NCI-H2081 (cell line): ENCODE measurements around the gene CSMD2.

Source experiments
- DNase-seq, 2 experiments: peaks; one replicate each; lab custom pipeline; 2025; lab: John Stamatoyannopoulos, UW

Gene CSMD2

DNA sequence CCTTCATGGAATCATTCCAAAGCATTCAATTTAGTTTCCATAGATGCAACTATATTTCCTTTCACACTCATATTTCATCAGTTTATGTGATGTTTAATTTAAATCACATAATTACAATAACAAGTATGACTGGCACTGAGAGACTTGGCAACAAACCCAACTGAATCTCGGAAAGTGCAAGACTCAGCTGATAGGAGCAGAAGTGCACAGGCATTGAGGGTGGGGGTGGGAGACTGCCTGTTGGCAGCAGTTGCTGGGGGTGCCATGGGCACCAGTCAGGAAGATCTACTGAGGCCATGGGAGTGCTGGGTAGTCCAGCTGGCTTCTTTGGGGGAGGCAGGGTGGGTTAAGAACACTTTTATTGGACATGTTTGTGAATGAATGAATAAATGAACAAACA lies 311.6 kb downstream of the CSMD2 start:
- no peak for DNase-seq

DNA sequence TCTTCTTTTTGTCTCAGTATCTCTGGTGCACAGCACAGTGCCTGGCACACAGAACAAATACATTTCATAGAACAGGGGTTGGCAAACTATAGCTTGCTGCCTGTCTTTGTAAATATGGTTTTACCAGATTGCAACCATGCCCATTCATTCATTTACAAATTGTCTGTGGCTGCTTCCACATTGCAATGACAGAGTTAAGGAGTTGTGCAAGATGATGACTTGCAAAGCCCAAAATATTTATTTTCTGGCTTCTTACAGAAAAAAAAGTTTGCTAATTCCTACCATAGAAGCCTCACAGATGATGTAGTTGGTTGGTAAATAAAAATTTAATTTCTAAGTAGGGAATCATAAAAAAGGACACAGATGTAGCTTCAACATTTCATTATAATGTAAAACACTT lies 312.3 kb downstream of the CSMD2 start:
- no peak for DNase-seq

DNA sequence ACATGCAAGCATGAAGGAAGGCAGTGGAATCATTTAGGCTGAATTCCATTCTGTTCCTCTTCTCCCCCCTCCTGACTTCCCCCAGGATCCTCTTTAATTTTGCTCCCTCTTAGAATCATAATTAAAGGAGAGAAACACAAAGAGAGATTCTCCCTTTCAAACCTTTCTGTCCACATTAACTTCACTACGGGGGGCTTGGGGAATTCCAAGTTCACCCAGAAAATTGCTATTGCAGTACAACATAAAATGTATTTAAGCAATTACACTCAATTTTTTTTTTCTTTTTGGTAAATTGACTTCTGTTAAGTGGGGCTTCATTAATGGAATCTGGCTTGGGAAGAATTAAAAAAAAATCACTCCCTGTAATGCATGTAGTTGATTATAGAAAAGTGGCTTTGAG lies 314.5 kb downstream of the CSMD2 start:
- DNase-seq, result no peak

DNA sequence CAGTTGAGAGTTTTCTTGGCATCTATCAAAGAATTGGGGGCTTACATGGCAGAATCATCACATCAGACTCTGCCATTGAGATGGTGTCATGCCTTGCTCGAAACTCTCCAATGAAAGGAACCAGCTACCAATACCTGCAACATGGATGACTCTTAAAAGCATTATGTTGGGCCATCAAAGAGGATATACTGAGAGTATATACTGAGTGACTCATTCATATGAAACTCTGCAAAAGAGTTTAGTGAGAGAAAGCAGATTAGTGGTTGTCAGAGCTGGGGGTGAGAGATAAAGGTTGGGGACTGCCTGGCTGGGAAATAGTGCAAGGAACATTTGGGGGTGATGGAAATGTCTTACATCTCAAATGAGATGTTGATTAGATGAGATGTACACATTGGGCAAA lies 315.8 kb downstream of the CSMD2 start:
- DNase-seq, result no peak

DNA sequence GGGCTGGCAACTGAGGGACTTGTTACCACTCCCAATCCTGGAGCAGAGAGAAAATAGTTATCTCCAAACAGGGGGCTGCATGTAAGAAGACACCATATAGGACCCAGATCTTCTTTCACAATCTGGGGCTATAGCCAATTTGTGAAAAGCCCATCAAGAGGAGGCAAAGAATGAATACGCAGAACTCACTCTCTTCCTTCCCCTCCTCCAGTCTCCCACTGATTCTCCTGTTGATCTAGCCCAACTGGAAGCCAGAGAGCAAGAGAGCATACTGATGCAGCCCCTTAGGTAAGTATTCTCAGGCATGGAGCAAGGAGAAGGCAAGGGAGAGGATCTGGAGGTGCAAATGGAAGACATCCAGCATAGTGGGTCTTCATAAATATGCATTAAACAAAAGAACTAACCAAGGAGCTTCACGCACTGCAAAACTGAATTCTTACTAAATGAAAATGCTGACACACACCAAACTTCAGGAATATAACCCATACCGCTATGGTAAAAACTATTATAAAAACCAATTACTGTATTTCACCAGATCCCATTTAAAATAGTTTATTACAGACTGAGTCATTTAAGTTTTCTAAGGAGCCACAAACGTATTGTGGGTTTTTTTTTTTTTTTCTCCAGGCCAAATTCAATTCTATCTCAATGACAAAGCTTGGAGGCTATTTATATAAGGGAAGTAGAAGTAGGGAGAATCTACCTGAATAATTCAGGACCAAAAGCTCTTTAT lies 316.7 kb downstream of the CSMD2 start:
- no peak for DNase-seq

DNA sequence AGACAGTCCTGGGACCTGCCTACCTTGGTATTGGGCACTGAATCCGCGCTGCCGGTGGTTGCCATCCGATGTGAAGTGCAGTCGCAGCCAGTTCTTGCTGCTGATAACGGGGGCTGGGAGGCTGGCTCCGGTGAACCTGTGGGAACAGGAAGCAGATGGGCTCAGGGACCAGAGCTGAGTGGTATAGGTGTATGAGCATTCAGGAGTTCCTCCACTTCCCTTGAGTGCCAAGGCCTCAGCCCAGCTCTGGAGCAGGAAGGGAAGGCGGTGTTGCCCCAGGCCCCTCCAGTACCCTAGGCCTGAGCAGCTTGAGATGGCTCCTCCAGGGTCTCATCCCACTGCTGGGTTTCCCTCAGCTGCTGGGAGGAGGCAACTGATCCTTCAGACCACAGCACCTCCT lies 318.2 kb downstream of the CSMD2 start:
- DNase-seq, result no peak

DNA sequence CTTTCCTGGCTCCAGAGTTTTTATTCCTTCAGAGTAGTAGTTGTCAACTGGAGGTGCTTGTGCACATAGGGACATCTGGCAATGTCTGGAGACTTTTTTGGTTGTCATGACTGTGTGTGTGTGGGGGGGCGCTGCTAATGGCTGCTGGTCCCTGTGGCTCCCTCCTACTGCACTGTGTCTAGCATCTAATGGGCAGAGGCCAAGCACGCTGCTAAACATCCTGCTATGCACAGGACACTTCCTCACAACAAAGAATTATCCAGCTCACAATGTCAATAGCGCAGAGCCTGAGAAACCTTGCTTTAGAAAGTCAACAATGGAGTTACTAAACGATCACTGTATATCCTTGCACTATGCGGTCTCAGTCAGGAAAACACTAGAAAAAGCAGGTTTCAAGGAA lies 320.9 kb downstream of the CSMD2 start:
- DNase-seq, result no peak

DNA sequence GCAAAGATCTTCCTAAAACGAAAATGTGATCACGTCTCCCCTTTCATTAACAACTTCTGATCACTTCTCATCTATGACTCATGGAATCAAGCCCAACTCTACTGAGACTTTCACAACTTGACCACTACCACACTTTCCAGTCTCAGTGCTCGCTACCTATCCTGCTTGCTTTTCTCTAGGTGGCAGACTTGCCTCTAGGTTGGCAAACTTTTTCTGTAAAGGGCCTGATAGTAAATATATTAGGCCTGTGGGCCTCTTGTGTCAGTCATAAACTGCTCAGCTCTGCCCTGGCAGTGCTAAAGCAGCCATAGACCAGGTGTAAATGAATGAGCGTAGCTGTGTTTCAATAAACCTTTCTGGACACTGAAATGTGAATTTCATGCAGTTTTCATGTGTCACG lies 322.7 kb downstream of the CSMD2 start:
- DNase-seq, result no peak

DNA sequence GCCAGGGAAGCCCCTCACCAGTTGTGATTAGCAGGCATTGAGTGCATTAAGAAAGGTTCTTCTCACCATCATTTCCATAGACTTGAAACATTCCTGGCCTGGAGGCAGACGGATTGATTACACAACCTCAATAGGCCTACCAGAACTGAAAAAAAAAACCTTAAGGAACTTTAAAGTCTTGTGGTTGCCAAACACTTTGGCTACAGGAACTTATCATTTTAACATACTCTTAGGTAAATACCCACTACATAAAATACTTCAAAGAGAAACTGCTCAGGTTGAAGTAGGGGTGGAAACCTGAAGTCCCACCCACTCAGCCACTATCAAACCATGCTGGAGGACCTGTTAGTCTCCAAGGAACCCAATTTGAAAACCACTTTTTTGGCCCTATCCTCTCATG lies 323.5 kb downstream of the CSMD2 start:
- no peak for DNase-seq

DNA sequence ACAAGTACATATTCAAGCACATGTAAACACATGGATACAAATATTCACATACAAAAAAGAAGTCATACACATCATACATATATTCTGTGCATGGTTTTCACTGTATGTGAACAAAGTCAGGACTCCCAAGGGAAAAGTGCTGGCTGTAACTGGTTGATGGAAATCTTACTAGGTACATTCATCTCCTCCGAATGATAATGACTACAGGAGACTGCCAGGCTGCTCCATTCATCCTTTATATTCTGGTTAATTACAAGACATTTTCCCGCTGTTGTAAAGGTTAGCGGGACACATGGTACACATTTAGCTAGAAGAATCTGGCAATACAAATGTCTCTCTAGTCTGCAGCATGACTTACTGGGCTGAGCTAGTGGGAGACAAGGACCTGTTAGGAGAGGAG lies 327.4 kb downstream of the CSMD2 start:
- DNase-seq, result no peak

DNA sequence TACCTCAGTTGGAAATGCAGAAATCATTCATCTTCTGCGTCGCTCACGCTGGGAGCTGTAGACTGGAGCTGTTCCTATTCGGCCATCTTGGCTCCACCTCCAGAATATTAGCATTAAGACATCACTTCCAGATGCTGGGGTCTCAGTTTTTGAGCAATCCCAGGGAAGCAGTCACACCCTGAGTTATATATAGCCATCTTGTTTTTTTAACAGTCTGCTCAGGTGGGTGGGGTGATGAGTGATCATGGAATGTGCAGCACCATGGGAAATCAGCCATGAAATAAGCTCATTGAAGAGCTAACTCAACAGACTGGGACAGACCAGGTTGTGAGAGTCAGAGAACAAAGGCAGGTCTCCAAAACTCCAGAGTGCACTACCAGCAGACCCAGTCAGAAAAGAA lies 328.1 kb downstream of the CSMD2 start:
- DNase-seq, result no peak

DNA sequence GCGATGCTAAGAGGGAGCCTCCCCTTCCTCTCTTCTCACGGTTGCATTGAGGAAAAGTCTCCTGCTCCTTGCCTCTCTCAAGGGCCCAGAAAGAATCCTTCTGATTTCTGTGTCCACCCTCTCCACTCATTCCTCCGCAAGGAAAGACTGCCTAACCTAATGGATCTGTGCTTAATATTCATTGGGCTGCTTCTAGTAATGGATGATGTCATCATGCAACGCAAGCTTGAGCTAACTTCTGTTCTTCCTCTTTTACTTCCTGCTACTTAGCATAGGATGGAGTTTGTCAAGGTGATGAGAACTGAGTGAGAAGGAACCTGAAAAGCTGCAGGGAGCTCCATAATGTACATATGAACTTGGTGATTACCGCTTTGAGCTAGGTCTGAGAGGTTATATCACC lies 336.4 kb downstream of the CSMD2 start:
- no peak for DNase-seq

DNA sequence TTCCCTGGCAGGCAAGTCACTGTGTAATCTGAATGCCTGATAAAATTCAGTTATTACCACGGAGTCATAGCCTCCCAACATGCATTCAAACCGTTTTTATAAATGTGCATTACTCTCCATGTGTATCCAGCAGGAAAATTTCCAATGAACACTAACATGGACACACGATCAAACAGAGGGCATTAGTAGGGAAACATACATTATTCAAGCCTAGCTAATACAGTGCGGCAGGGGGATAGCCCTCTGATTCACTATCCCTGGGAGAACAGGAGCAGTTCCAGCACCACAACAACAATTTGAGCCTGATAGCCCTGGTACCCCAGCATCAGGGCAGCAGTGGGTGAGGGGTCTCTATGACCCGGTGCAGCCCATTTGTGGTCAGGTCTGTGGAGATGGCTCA lies 337.0 kb downstream of the CSMD2 start:
- DNase-seq, result no peak

DNA sequence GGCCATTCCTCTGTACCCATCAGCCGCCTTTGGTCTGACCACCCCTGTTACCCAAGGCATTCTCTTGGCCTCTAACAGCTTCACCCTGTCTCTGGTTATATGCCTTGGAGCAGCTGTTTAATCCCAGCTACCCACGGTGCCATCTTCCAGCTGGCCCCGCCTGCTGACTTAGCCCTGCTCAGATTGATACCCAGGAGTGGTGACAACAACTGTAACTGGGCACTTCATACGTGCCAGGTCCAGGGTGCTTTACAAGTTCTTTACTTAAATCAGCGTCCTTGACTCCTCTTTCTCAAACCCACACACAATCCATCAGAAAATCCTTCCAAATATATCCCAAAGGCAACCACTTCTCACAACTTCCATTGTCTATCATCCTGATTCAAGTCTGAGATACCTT lies 338.3 kb downstream of the CSMD2 start:
- no peak for DNase-seq

DNA sequence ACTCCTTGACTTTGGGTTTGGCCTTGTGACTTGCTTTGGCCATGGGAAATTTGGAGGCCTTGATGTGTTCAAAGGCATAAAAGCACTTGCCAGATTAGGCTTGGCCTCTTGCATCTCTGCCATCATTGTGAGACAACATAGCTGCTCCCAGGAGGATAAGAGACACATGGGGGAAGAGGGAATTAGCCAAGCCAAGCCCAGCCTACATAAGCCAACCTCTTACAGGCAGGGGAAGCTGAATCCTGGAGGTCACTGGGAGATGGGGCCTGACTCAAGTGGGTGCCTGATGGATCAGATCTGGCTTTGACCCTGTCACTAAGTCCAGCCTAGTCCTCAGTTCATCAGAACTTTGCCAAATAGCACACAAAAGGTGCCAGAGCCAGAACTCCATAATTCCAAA lies 338.7 kb downstream of the CSMD2 start:
- no peak for DNase-seq

DNA sequence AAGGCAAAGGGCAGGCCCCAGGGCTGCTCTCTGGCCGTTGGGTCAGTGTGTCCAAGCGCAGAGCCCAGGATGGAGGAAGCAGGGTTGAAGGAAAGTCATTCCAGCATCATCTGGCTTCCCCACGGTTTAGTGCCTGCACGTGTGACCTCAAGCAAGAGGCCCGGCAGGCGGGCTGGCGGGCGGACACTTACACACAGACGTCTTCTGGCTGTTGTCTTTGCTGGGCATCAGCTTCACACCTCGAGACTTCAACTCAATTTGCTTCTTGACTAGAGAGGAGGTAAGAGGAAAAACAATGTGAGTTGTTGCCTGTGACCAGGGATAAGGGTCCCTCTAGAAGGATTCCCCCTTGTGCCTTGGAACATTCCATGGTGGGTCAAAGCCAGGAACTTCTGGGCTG lies 339.5 kb downstream of the CSMD2 start:
- DNase-seq, result no peak

DNA sequence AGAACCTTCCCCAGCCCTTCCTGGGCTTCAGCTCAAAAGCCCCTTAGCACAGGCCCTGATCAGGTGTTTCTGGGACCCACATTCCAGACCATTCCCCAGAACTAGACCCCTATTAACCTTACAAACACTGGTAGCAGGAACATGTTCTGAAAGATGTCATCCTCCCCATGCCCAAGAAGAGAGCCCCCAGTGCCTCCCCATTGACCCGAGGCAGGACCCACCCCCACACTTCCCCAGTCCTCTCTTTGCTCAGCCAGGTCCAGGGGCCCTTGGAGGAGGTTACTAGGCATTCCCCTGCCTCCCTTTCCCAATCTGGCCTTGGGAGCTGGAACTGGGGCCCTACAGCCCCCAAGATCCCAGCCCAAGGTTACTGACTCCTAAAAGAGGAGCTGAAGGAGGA lies 340.1 kb downstream of the CSMD2 start:
- no peak for DNase-seq

DNA sequence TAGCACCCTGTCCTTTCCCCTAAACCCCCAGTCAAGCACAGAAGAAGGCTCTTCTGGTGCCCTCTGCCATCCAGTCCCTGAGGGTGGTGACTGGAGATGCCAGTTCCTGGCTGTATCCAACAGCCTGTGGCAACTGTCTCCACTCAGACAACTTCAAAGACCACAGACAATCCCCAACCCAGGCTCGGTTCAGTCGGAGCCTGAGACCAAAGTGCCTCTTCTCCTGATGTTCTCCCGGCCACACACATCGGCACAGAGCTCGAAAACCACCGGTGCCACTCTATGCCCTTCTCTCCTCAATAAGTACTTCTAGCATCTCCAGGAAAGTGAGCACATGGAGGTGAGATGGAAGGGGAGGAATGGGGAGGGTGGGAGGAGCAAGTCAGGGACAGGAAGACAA lies 340.7 kb downstream of the CSMD2 start:
- DNase-seq, result no peak

DNA sequence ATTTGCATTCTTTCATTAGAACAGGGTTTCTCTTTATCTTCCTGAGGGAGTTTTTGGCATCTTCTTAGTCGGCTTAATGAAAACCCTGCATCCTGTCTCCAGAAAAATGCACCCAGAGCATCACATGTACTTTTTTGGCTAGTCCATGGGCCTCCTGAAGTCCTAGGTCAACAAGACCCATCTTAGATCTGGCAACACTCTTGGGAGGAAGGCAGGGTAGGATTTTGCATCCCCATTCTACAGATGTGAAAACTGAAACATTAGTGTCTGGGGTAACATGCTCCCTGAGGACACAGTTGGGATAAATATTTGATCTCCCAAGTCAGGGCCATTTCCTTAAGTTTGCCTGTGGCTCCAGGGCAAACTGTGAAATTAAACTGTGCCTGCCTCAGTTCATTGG lies 341.2 kb downstream of the CSMD2 start:
- DNase-seq, result no peak

DNA sequence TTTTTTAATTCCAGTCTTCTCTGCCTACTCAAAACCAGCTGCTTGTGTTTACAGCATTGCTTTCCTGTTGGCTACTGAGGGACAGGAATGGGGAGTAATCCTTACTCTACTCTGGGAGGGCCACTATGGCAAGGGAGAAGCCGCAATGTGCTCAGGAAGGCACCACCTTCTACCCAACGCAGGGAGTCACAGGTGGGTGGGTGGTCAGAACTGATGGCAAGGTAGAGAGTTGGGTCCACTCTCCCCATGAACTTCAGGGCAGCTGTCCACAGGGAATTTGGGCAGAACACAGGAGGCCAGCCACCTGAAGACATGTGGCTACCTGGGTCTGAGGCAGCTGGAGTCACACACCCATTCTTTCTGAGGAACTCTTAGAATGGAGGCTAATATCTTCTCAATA lies 341.6 kb downstream of the CSMD2 start:
- DNase-seq, result no peak

DNA sequence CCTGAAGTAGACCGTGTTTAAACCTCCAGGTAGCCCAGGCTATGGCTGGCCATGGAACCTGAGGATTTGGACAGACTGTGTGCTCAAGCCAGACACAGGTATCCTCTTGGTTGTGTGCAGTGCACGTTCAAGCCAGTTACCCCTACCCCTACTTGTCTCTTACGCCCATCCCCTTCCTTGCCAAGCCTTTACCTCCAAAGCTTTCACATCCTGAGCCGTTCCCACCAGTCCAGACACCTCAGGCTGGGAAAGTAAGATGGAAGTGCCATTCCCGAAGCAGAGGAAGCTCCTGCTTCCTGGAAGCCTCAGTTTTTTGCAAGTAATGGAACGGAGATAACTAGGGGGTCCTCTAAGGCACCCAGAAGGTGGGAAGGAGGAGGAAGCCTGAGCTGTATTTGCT lies 342.6 kb downstream of the CSMD2 start:
- no peak for DNase-seq

DNA sequence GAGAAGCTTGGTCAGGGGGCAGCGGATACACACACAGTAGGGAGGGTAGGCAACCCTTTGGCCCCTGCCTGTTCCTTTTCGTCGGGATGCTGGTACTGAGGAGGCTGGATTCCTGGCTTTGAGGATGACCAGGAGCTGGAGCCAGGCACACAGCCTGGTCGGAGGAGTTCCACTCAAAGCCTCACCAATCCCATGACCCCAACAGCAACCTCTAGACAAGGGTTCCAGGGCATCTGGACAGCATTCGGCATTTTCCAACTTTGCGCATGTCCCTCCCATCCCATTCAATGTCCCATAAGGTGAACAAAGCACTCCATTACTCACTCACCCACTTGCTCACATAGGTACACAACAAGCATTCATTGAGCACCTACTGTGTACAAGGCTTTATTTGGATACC lies 343.7 kb downstream of the CSMD2 start:
- DNase-seq, result no peak

DNA sequence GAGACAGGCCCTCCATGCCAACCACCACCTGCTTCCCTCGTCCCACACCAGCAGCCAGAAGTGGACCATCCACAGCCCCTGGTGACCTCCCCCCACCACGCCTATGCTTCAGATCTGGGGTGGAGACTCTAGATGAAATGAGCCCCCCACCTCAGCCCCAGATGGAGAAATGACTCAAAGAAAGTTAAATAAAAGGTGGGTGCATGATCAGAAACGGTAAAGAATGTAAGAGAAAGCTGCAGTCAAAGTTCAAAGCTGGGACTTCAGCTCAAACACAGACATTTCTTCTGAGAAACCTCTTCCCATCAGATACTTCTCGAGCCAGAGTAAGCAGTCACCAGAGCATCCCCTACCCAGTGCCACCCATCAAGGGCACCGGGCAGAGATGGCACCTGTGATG lies 344.2 kb downstream of the CSMD2 start:
- no peak for DNase-seq

DNA sequence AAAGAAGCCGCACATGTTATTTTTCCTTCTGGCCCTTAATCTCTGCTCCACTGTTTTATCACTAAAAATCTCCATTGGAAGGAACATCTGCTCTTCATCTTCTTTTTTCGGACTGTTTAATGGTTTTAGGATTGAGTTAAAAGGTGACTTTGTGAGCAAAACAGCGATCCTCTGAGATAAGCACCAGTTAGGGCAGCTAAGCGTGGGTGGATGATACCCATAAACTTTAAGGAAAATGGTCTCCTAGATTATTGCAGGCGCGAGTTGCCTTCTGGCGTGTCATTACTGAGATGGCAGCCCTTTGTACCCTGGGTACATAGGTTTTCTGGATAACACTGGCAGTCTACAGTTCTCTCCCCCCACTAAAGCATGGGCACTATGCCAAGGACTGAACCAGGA lies 345.1 kb downstream of the CSMD2 start:
- no peak for DNase-seq
